Body of pancreas (tissue), 4 donors: ENCODE data around the gene CNGB1. TPM values are rescaled to one million over a fixed set of nuclear protein-coding genes. Genes with fewer than 3 reads are reported as not detected.
"Not testable (repeated sequence)": the region's sequence is repeated elsewhere in the genome, so short reads cannot be mapped to it uniquely, and the experiment has no call there.

Source experiments
- ATAC-seq: fragments of 150-250 bp; one replicate; pipeline ENCODE4 v1.9.1; 2016
- DNase-seq, 4 donors: peaks; one replicate each; pipeline ENCODE4 v3.0.0-alpha.2; 2019
- H3K27ac ChIP-seq, 4 donors: fragments of 200-600 bp; sonication (generic); 1 replicate in 3 of 4; 2 replicates in 1 of 4; pipeline versions ENCODE4 v1.5.1 to v1.6.1; 2016 to 2019; ENCODE audit warnings: mild to moderate bottlenecking in 1 of 4, mixed read lengths in 1 of 4, moderate library complexity in 1 of 4
- H3K27me3 ChIP-seq, 2 donors: fragments of 200-600 bp; sonication (generic); one replicate each; pipeline ENCODE4 v1.6.0; 2016; ENCODE audit warnings: mild to moderate bottlenecking in 1 of 2
- H3K36me3 ChIP-seq, 2 donors: fragments of 200-600 bp; sonication (generic); replicated peaks in 1 of 2; 2 replicates each; pipeline ENCODE4 v1.5.1; 2016; ENCODE audit warnings: low read depth in 2 of 2; ENCODE audit not compliant: insufficient read depth in 1 of 2
- H3K4me1 ChIP-seq: fragments of 200-600 bp; sonication (generic); one replicate; pipeline ENCODE4 v1.6.0; 2016
- H3K4me3 ChIP-seq, 2 donors: fragments of 200-600 bp; sonication (generic); 1 replicate in 1 of 2; 2 replicates in 1 of 2; pipeline ENCODE4 v1.5.1; 2016 to 2019
- H3K9me3 ChIP-seq, 3 donors: fragments of 200-600 bp; sonication (generic); 1 replicate in 2 of 3; 2 replicates in 1 of 3; pipeline ENCODE4 v1.5.1; 2016
- POLR2A ChIP-seq, 3 donors: fragments of 450-650 bp; IDR thresholded peaks; one replicate each; pipeline ENCODE4 v1.6.1; 2016; ENCODE audit warnings: antibody characterized with exemption in 3 of 3, mild to moderate bottlenecking in 2 of 3
- WGBS, 2 donors: methylation state at CpG; one replicate each; pipeline ENCODE4 v1.1.5; 2017; 5-methylcytosine and 5-hydroxymethylcytosine counted together
- intact Hi-C: fragments of 100-400 bp; cut with DNase I; formaldehyde crosslinking; loops from one replicate; pipeline ENCODE4 v1.15.1; 2023
- total RNA-seq, 2 donors: library from RNA; depleted of rRNA; stranded (reverse); fragments of >200 nt; gene quantifications; one replicate each; pipeline ENCODE4 v1.1.0, GENCODE V29; 2016
- TF ChIP-seq, protein P1 (sequence below), 7 experiments: fragments of 450-650 bp in 4 of 7; fragments of 200-600 bp in 3 of 7; sonication (generic) in 3 of 7; IDR thresholded peaks; one replicate each; pipeline ENCODE4 v1.5.1; 2016 to 2019; ENCODE audit warnings: antibody characterized with exemption in 7 of 7

CNGB1 gene
- total RNA-seq, 2 donors from 2014 or later = not detected

DNA sequence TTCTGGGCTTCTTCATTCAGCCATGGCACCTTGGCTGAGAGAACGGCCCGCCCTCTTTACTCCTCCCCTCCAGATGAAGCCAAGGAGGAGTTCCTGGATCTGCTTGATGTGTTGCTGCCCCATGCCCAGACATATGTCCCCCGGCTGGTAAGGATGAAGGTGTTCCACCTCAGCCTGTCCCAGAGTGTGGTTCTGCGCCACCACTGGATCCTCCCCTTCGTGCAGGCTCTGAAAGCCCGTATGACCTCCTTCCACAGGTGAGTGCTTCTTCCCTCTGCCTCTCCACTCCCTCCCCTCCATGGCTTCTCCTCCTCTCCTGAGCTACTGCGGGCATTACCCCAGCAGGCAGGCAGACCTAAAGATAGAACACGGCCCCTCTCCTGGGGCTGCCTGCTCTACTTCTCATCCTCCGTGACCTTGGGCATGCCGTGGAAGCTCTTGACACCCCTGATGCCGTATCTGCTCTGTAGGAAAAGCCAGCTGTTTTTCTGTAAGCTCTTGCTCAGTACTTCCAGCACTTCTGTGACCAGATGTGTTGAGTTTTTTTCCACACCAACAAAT, 39.0 kb upstream of the CNGB1 start:
- peaks cover 0 to 7% of the 10 kb centered on the region in 2 donors for H3K36me3 ChIP-seq
- peaks cover 3% of the 10 kb centered on the region for H3K4me1 ChIP-seq
- TF ChIP-seq, protein P1, sequence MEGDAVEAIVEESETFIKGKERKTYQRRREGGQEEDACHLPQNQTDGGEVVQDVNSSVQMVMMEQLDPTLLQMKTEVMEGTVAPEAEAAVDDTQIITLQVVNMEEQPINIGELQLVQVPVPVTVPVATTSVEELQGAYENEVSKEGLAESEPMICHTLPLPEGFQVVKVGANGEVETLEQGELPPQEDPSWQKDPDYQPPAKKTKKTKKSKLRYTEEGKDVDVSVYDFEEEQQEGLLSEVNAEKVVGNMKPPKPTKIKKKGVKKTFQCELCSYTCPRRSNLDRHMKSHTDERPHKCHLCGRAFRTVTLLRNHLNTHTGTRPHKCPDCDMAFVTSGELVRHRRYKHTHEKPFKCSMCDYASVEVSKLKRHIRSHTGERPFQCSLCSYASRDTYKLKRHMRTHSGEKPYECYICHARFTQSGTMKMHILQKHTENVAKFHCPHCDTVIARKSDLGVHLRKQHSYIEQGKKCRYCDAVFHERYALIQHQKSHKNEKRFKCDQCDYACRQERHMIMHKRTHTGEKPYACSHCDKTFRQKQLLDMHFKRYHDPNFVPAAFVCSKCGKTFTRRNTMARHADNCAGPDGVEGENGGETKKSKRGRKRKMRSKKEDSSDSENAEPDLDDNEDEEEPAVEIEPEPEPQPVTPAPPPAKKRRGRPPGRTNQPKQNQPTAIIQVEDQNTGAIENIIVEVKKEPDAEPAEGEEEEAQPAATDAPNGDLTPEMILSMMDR (IDR thresholded peaks at IDR 0.05) = no peak
- TF ChIP-seq POLR2A (IDR thresholded peaks at IDR 0.05) = no peak
- WGBS, 2 donors = 90 to 91% methylated on average over 11 of the region's 11 CpGs
- H3K9me3 ChIP-seq = no peaks in the 10 kb centered on the region
- intact Hi-C loops = loop anchor here (10.0 kb wide), 1 partner anchor 435 kb away; no protein-coding TSS in a partner anchor
- DNase-seq (no peak), ATAC-seq (no peak)
- no peaks in the 10 kb centered on the region for H3K27me3 ChIP-seq
- H3K4me3 ChIP-seq = no peak overlapping the region
- H3K27ac ChIP-seq = no peak overlapping the region

DNA sequence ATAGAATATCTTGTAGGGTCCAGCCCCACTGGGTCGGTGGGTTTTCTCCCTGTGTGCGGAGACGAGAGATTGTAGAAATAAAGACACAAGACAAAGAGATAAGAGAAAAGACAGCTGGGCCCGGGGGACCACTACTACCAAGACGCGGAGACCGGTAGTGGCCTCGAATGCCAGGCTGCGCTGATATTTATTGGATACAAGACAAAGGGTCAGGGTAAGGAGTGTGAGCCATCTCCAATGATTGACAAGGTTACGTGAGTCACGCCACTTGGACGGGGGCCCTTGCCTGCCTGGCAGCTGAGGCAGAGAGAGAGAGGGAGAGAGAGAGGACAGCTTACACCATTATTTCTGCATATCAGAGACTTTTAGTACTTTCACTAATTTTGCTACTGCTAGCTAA, 33.8 kb upstream of the CNGB1 start:
- intact Hi-C loops, H3K4me3 ChIP-seq, H3K9me3 ChIP-seq, ATAC-seq, H3K36me3 ChIP-seq, H3K27me3 ChIP-seq: not testable (repeated sequence)
- DNase-seq = peak; percentile 64 to 84 (median 70)
- peak overlapping the region in 2 of 4 donors; percentile 14 to 66 for H3K27ac ChIP-seq
- H3K4me1 ChIP-seq = peaks cover 18% of the 10 kb centered on the region
- WGBS, 2 donors = 53 to 56% methylated on average over 12 of the region's 12 CpGs

DNA sequence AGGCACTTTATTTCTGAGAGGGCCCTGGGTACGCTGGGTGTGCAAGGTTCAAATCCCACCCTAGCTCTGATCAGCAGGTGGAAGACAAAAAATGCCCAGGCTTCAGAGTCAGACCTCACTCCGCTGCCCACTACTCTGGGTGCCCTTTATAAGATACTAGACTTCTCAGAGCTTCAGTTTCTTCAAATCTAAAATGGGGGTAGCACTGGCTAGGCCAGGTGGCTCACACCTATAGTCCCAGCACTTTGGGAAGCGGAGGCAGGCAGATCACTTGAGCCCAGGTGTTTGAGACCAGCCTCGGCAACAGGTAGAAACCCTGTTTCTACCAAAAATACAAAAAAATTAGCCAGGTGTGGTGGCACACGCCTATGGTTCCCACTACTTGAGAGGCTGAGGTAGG, 32.0 kb upstream of the CNGB1 start:
- H3K36me3 ChIP-seq = no peaks in the 10 kb centered on the region
- 94 to 97% methylated on average over 5 of the region's 5 CpGs for WGBS, 2 donors
- H3K27ac ChIP-seq = no peak overlapping the region
- H3K27me3 ChIP-seq = no peaks in the 10 kb centered on the region
- H3K4me3 ChIP-seq = no peak overlapping the region
- ATAC-seq (no peak), DNase-seq (no peak)
- no peak for TF ChIP-seq POLR2A (IDR thresholded peaks at IDR 0.05)
- TF ChIP-seq, protein P1 (IDR thresholded peaks at IDR 0.05) = no peak
- intact Hi-C loops = no loop called here
- H3K4me1 ChIP-seq = peaks cover 30% of the 10 kb centered on the region
- no peaks in the 10 kb centered on the region for H3K9me3 ChIP-seq

DNA sequence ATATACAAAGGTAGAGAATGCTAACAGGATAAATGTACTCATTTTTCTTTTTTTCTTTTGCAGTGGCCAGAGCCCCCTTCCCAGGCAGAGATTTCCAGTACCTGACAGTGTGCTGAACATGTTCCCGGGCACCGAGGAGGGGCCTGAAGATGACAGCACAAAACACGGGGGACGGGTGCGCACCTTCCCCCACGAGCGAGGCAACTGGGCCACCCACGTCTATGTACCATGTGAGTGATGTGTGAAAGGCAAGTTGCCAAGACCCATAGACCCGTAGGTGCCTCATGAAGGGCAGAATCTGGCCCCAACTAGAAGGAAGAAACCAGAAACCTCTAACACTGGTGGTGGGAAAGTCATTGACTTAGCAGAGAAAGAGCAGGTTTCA, 31.5 kb upstream of the CNGB1 start:
- H3K4me1 ChIP-seq = peaks cover 30% of the 10 kb centered on the region
- intact Hi-C loops = no loop called here
- WGBS, 2 donors = 74 to 80% methylated on average over 9 of the region's 9 CpGs
- H3K36me3 ChIP-seq = peaks cover 0 to under 1% of the 10 kb centered on the region in 2 donors
- H3K27me3 ChIP-seq = no peaks in the 10 kb centered on the region
- TF ChIP-seq, protein P1 (IDR thresholded peaks at IDR 0.05) = no peak
- no peak overlapping the region for H3K4me3 ChIP-seq
- DNase-seq = no peak
- H3K9me3 ChIP-seq = no peaks in the 10 kb centered on the region
- no peak for ATAC-seq
- H3K27ac ChIP-seq = no peak overlapping the region

DNA sequence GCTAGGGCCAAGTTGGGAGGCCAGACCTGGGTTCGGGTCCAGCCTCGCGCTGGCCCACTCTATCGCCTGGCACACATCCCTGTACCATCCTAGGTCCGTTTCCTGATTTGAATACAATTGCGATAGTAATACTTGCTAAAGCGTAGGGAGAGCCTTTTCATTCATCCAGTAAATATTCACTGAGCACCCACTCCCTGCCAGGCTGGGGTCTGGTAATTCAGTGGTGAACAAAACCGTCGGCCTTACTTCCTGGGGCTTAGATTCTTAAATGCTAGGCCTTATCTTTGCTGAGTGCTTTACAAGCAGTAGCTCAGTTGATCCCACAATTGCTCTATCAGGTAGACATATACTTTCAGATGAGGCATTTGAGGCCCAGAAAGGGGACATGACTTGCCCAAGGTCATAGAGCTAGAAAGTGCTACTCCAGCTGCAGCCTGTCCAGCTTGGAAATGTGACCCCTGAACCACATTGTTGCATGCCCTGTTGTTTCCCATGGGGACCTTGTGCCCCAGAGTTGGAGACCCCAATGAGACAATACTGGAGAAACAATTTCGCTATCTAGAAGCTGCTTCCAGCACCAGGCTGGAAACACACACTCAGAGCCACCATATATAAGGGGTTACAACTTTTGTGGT, 31.0 kb upstream of the CNGB1 start:
- intact Hi-C loops = no loop called here
- WGBS, 2 donors = 30 to 36% methylated on average over 9 to 10 of the region's 10 CpGs
- no peak for TF ChIP-seq POLR2A (IDR thresholded peaks at IDR 0.05)
- TF ChIP-seq, protein P1 (IDR thresholded peaks at IDR 0.05) = no peak

More for the DNA sequence above, 31.0 kb upstream of the CNGB1 start:
- Histone ChIP-seq H3K36me3 (peaks cover 0 to 3% of the 10 kb centered on the region in 2 donors), H3K4me1 (peaks cover 30% of the 10 kb centered on the region), H3K27ac (peak overlapping the region in 2 of 4 donors; percentile 75 to 91), H3K9me3 (no peaks in the 10 kb centered on the region), H3K27me3 (no peaks in the 10 kb centered on the region), H3K4me3 (peak overlapping the region; percentile 52 to 73)
- DNase-seq = no peak
- ATAC-seq = no peak
